Measurements from ENCODE around the gene CNDP2.
A peak's percentile ranks its signal among the peaks of the same experiment; 100 is the strongest.
"Not testable (repeated sequence)": the region's sequence is repeated elsewhere in the genome, so short reads cannot be mapped to it uniquely, and the experiment has no call there.

Gene CNDP2

DNA sequence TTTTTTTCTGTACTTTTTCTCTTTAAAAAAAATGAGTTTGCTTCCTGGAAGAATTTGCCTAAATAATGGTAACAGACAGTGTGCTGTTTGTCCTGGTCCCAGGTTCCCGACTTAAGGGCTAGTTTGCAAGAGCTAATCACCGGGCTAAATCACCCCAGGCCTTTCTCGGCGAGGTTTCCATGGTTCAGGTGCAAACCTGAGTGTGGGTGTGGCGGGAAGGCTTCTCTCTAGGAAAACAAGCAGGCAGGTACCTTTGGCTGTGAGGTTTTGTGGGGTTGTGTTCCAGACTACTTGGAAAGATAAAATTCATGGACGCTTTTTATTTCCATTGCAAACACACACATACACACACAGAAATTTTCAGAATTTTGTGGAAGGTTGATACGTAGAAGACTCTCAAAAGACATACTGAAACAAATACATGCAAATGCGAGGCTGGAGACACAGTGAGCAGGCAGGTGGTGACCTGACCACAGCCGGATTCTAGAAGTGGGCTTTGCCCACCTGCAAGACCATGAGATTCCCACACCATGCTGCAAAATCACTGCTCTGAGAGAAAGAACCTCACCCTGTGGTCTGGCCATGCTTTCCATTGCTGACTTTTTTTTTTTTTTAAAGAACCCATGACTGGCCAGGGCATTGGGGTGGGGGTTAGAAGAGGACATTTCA is 39.0 kb downstream of the CNDP2 start:
- DNase-seq (ENCODE audit: low read depth in 2 of 2), result no peak

GRCh38 chr18:74539289-74539688 is 43.1 kb downstream of the CNDP2 start:
- no peak for DNase-seq (ENCODE audit: low read depth in 2 of 2)

DNA sequence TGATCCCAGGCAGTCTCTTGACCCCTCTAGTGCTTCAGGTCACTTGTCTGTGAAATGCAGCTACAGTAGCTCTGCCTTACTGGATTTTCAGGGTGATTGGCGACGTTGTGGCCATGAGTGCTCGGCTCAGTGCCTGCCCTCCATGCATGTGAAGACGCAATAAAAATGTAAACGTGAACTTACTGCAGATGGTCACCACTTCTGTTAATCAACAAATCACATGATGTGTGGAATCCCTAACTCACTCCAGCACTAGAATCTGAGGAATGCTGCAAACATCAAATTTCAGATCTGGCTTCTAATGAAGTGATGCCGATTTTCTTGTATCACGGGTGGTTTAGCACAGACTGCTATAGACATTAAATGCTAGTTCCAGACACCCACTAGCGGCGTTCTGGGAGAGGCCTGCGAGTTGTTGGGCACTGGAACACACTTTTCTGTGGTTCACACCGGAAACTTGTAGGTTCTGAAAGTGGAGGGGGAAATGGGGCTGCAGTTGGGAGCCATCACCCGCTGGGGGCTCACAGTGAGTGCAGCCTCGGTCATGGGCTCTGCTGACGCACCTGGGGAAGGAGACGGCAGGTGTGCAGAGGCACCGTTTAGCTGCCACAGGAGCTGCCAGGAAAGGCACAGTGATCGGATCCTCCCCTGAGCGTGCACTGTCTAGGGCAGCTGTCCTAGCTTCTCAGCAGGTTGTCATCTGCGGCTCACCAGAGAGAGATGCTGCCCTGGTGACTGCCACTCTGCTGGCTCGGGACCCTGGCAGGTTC is 44.7 kb downstream of the CNDP2 start:
- no peak for DNase-seq (ENCODE audit: low read depth in 2 of 2)

DNA sequence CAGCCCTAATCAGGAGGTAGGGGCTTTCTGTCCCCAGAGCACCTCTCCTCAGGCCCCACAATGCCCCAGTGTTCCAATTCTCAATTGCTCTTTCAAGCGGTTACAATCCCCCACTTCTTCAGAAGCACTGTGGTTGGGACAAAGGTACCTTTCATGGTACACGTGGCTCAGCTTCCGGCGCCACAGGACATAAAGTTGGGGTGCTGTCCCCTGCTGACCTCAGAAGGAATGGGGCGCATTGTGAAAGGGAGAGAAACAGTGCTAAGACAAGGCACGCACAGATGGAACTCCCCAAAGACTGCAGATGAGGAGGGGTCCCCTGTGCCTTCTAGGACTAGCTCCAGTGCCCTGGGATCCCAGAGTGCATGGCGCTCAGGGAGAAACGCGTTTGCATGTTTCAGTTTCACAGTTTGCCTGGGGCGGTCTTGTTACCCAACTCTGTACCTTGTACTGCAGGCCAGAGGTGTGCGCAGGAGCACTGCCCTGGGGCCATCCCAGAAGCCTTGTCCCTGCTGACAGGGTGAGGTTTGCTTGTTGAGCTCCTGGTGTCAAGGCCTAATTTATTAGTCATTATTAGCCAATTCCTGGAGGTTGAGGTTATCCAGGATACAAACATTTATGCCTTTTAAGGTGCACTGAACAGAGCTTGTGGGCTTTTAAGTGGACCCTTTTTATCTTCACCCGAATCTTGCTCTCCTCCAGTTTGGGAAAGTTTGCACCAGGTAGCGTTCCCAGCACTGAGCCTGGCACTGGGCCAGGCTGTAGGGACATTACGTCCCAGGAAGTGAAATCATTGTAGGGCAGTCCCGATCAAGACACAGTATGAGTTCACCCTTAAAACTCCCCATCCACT is 45.8 kb downstream of the CNDP2 start:
- no peak for DNase-seq (ENCODE audit: low read depth in 2 of 2)

DNA sequence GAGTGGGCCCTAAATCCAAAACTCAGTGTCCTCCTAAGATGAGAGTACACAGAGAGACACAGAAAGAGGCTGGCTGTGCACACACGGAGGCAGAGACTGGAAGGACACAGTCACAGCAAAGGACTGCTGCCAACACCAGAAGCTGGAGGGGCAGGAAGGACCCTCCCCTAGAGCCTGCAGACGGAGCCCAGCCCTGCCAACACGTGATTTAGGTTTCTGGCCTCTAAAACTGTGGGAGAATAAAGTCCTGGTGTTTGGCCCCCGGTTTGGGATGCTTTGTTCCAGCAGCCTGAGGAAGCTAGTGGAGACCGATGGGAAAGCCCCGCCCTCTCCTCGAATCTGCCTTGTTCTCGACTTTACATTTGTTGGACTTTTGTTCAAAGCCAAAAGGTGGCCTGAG is 48.7 kb downstream of the CNDP2 start:
- DNase-seq (ENCODE audit: low read depth in 2 of 2), result no peak

DNA sequence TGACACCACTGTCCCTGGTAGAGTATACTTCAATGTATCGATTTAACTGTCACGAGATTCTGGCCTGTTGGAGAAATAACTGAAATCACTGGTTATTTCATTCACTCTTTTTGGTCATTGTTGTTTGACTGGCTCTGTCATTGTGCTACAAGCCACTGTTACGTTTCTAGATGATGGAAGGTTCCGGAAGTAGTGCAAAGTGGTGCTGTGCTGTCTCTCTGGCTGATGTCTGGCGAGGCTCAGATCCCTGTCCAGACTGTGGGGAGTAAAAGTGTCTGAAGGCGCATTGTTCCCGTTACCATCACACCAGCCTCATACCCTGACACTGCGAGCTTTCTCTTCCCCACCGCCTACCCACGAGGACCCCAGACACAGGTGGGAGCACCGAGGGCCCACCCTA is 49.8 kb downstream of the CNDP2 start:
- no peak for DNase-seq (ENCODE audit: low read depth in 2 of 2)

GRCh38 chr18:74546751-74547530 is 50.8 kb downstream of the CNDP2 start:
- no peak for DNase-seq (ENCODE audit: low read depth in 2 of 2)

DNA sequence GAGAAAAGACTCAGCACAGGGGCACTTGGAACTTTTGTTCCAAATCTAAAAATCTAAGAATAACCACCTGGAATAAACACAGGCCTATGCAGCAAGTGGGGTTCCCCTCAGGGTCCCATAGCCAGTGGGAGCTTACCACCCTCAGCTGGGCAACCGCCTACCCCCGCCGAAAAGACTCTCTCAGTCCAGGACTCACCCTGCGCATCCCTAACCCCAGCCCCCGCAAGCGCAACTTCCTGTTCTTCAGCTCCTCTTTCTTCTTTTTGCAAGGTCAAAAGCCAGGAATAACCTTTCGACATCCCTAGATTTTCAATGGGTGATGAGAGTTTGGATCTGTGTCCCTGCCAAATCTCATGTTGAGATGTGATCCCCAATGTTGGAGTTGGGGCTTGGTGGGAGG is 51.7 kb downstream of the CNDP2 start:
- no peak for DNase-seq (ENCODE audit: low read depth in 2 of 2)

GRCh38 chr18:74549591-74550104 is 53.5 kb downstream of the CNDP2 start:
- no peak for DNase-seq (ENCODE audit: low read depth in 2 of 2)

GRCh38 chr18:74550886-74551285 is 54.7 kb downstream of the CNDP2 start:
- DNase-seq (ENCODE audit: low read depth in 2 of 2), result no peak

GRCh38 chr18:74551452-74551851 is 55.3 kb downstream of the CNDP2 start:
- no peak for DNase-seq (ENCODE audit: low read depth in 2 of 2)

GRCh38 chr18:74551936-74552555 is 55.9 kb downstream of the CNDP2 start:
- DNase-seq (ENCODE audit: low read depth in 2 of 2), result peak; percentile 55 to 71

GRCh38 chr18:74556126-74556525 is 60.0 kb downstream of the CNDP2 start:
- no peak for DNase-seq (ENCODE audit: low read depth in 2 of 2)

DNA sequence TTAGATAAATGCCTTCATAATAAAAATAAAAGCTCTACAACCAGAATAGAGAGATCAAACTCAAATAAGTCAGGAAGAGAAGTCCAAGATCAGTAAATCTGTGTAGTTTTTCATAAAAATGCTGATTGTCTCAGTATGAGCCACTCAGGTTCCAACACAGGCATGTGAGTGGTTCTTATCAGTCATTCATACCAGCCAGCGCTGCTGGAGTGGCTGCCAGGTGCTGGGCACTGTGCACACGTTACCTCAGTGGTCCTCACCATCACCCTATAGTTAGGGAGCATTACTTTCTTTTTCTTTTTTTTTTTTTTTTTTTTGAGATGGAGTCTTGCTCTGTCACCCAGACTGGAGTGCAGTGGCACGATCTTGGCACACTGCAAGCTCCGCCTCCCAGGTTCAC is 61.9 kb downstream of the CNDP2 start:
- no peak for DNase-seq (ENCODE audit: low read depth in 2 of 2)

- DNase-seq (ENCODE audit: low read depth in 2 of 2), result no peak
Observed at GRCh38 chr18:74562131-74562730, 66.1 kb downstream of the CNDP2 start.

DNA sequence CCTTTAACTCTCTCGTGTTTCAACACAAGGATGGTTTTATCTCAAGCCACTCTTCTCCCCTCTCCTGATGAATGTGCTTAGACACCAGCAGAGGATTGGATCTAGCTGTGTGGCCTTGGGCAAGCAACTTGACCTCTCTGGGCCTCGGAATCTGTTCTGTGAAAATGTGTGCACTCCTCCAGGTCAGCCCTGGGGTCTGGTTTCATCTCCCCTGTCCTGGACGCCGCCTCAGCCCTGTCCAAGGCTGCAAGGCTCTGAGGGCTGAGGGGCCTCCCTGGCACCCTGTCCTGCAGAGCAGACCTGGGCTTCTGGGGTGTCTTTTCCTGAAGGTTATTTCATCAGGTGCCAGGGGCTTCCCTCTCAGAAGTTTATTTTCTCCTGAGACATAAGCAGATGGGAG is 66.6 kb downstream of the CNDP2 start:
- no peak for DNase-seq (ENCODE audit: low read depth in 2 of 2)

DNA sequence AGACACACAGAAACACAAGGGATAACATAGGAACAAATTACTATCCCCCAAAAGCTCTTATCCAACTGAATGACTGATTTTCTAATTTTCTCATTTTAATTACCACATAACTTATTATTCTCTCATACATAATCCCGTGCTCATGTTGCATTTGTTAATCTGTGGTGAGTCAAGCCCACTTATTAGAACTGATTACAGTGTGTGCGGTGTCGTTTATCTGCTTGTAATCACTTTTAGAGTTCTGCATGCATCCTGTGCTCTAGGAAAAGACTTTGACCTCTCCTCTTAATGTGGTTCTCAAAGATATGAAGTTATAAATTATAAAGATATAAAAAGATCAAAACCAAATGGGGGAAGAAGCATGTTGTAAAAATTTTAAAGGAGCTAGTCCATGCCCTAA is 67.8 kb downstream of the CNDP2 start:
- DNase-seq (ENCODE audit: low read depth in 2 of 2), result no peak

DNA sequence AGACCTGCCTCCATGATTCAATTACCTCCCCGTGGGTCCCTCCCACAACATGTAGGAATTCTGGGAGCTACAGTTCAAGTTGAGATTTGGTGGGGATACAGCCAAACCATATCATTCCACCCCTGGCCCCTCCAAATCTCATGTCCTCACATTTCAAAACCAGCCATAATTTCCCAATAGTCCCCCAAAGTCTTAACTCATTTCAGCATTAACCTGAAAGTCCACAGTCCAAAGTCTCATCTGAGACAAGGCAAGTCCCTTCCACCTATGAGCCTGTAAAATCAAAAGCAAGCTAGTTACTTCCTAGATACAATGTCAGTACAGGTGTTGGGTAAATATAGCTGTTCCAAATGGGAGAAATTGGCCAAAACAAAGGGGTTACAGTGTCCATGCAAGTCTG is 69.0 kb downstream of the CNDP2 start:
- DNase-seq (ENCODE audit: low read depth in 2 of 2), result not testable (repeated sequence)

DNA sequence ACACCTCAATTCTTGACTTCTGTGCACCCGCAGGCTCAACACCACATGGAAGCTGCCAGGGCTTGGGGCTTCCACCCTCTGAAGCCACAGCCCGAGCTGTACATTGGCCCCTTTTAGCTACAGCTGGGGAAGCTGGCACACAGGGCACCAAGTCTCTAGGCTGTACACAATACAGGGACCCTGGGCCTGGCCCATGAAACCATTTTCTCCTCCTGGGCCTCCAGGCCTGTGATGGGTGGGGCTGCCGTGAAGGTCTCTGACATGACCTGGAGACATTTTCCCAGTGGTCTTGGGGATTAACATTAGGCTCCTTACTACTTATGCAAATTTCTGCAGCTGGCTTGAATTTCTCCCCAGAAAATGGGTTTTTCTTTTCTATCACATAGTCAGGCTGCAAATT is 69.8 kb downstream of the CNDP2 start:
- not testable (repeated sequence) for DNase-seq (ENCODE audit: low read depth in 2 of 2)

GRCh38 chr18:74567822-74568221 is 71.7 kb downstream of the CNDP2 start:
- DNase-seq (ENCODE audit: low read depth in 2 of 2), result no peak

- no peak for DNase-seq (ENCODE audit: low read depth in 2 of 2)
Observed at GRCh38 chr18:74569401-74569800, 73.2 kb downstream of the CNDP2 start.
